A673 (cell line): ENCODE measurements around the gene JAG2.

Experiments used
- EZH2 ChIP-seq: fragments of 200-600 bp; sonication (generic); IDR thresholded peaks from 2 replicates; pipeline ENCODE4 v1.6.1; 2017; ENCODE audit warnings: borderline replicate concordance, low read depth, mild to moderate bottlenecking, mixed read lengths, antibody characterized with exemption, low read length; ENCODE audit not compliant: poor library complexity, severe bottlenecking
- TF ChIP-seq, protein P1 (sequence below): fragments of 300-800, 200-600 bp; sonication (generic); conservative IDR thresholded peaks from 2 replicates; pipeline ENCODE4 v1.5.1; 2017; ENCODE audit warnings: low read depth, mild to moderate bottlenecking, antibody characterized with exemption, low read length, moderate library complexity, mixed read lengths

GRCh38 chr14:105102893-105103292 is 65.7 kb downstream of the JAG2 start:
- TF ChIP-seq, protein P1, sequence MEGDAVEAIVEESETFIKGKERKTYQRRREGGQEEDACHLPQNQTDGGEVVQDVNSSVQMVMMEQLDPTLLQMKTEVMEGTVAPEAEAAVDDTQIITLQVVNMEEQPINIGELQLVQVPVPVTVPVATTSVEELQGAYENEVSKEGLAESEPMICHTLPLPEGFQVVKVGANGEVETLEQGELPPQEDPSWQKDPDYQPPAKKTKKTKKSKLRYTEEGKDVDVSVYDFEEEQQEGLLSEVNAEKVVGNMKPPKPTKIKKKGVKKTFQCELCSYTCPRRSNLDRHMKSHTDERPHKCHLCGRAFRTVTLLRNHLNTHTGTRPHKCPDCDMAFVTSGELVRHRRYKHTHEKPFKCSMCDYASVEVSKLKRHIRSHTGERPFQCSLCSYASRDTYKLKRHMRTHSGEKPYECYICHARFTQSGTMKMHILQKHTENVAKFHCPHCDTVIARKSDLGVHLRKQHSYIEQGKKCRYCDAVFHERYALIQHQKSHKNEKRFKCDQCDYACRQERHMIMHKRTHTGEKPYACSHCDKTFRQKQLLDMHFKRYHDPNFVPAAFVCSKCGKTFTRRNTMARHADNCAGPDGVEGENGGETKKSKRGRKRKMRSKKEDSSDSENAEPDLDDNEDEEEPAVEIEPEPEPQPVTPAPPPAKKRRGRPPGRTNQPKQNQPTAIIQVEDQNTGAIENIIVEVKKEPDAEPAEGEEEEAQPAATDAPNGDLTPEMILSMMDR: no peak
- no peak for TF ChIP-seq EZH2
